ENCODE results near the gene MTRF1. TPM values are rescaled to one million over a fixed set of nuclear protein-coding genes. Genes with fewer than 3 reads are reported as not detected.

The MTRF1 gene
- total and polyA plus RNA-seq, 9 of the 15 experiments (the other 6 are each of a cell fraction or from before 2014, with no cell fraction given): 12.5 to 33.7 (median 20.1) TPM

- TF ChIP-seq ZNF277 (CRISPR knock-in tag; IDR thresholded peaks at IDR 0.05; ENCODE audit: borderline replicate concordance): no peak
- TF ChIP-seq E2F6 (IDR thresholded peaks at IDR 0.05; ENCODE audit: borderline replicate concordance in 1 of 2, extremely low read depth in 1 of 2, insufficient read depth in 1 of 2, insufficient read length in 1 of 2, low read depth in 1 of 2, low read length in 1 of 2, poor library complexity in 1 of 2, severe bottlenecking in 1 of 2): no peak
- 0 out of 2 replicates have a peak, but pooled peaks have one; percentile 8 for TF ChIP-seq MGA (IDR thresholded peaks at IDR 0.05)
- TF ChIP-seq ZNF224 (CRISPR knock-in tag; IDR thresholded peaks at IDR 0.05): no peak
- no peak for TF ChIP-seq TCF3 (CRISPR knock-in tag; IDR thresholded peaks at IDR 0.05)
- TF ChIP-seq EWSR1 (IDR thresholded peaks at IDR 0.05; ENCODE audit: borderline replicate concordance, low read depth, partially characterized antibody): no peak
Observed at GRCh38 chr13:41312176-41312500, 48.8 kb upstream of the MTRF1 start (continued).
